Stimulated activated CD8-positive, alpha-beta memory T cell treated with anti-CD3 and anti-CD28 coated beads, Interleukin-4, amount 100 ng/mL, for 4 hours (primary cell): ENCODE data around the gene ABCB11.
"Not testable (repeated sequence)": the region's sequence is repeated elsewhere in the genome, so short reads cannot be mapped to it uniquely, and the experiment has no call there.

Experiments
- DNase-seq, 2 donors: peaks; one replicate each; pipeline ENCODE4 v3.0.0-alpha.2; 2020; ENCODE audit warnings: low read depth in 2 of 2, low spot score in 1 of 2

The ABCB11 gene

DNA sequence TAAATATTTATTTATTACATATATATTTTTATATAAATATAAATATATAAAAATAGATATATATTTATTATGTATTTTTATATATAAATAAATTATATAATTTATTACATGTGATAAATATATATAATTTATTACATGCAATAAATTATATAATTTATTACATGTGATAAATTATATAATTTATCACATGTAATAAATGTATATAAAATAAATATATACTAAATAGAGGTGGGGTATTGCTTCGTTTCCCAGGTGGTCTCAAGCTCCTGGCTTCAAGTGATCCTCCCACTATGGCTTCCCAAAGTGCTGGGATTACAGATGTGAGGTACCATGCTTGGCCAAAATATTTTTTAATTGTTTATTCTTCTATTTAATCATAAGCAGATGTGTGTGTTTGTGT, 133.7 kb downstream of the ABCB11 start:
- no peak for DNase-seq

DNA sequence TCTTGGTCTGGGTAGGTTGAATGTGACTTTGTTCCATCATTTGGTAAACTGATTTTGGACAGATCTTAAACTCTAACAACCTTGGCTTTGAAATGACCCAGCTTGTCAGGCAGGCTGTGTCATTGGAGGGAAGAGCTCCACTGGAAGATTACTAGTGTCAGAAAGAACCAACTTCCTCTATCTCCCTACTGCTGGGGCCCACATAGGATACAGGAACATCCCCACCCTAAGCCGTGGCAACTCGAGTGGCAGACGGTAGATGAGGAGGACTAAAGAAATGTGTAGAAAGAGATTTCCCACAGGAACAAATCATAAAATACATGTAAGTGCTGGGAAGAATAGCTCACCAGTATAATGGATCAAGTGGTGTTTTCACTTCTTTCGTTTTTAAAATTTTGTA, 134.3 kb downstream of the ABCB11 start:
- no peak for DNase-seq

DNA sequence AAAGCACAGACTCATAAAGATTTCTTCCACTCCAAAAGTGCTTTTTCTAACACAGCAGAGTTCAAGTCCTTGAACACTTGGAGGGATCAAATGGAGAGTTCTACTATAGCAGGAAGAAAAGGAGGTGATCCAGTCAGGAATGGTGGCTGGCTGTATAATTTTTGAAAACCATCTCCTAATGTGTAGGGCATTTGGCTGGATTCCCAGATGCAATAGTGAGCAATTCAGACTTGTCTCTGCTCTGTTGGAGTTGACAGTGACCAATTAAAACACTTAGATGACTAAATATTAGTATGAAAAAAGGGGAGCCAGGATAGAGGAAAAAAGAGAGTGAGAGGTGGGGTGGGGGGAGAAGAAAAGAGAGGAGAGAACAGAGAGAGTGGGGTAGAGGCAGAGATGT, 135.4 kb downstream of the ABCB11 start:
- no peak for DNase-seq

DNA sequence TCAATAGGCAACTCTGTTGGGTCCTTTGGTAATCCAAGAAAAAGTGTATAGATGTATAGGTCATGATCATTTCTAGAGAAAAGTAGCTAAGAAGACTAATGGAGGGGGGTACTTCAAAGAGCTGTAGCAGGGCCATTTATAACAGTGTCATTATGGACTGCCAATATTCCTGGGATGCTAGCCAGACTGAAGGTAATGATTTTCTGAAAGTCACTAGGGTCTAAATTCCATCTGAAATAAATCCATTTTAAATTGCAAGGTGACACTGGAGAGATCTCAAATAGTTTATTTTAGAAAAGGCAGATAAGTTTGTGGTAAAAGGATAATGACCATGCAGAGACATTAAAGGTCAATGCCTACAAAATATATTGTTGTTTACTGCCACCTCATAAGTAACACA, 136.4 kb downstream of the ABCB11 start:
- DNase-seq = no peak

DNA sequence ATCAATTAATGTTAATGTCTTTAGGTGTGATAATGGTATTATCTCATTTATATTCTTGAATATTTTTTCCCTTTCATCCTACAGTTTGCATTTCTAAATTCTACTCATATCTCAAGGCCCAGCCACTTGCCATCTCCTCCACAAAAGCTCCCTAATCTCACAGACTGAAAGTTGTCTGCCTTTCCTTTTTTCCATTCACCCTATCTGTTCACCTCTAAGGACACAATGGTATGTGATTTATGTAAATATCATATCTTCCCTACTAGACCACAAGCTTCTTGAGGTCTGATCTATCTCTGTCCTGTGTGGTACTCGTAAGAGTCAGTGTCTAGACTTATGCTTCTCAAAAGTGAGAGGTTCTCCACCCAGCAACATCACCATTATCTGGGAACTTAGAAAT, 137.0 kb downstream of the ABCB11 start:
- DNase-seq = no peak

DNA sequence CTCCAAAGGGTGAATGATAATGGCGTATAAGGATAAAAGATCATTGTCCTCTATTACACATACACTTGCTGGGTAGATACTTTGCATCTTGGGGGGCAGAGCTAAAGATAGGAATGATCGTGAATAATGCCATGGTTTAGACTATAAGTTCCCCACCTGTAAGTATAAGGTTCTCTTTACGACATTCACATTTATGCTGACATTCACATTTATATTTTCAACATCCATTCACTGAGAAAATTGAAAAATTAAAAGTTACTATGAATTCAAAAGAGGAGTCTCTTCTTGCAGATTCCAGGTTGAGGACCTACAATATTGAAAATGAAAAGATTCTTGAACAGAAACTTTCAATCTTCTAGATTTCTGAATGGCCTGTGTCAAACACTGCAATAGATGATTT, 138.8 kb downstream of the ABCB11 start:
- DNase-seq = no peak

DNA sequence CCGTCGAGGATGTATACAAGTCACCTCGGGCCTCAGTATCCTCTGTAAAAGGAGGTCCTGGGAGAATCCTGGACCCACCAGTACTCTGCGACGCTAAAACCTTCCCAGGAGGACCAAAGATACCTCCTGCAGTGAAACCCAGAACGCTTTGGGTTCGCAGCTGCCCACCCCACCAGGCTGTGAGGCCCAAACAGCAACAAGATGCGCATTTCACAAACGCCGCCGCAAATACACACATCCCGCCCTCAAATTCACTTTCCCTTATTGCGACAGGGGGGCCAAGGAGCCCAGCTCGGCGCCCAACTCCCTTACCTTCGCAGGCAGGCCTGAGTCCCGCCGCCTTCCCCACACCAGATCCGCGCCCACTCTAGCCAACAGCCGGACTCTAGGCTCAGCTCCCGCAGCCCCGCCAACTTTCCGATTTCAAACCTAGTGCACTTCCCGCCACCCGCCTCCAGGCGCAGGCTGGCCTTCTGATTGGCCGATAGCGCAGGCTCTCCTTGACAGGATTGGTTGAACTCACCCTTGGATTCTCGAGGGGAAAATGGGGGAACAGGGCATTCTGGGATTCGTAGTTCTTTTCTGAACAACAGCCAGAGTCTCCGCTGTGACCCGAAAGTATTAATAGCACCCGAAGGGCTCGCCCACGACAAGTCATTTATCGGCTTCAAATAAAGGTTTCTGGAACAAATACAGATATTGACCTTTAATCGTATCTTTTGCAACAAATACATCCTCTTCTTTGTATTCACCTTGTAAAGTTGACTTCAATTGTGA, 140.9 kb downstream of the ABCB11 start, which contains the start of gene SPC25:
Gene SPC25, minus strand, starts transcription at position 425 of the 777 bp plus-strand sequence. CDS start 911 bp downstream, outside the sequence.
- peak; percentile 58 to 63 for DNase-seq

DNA sequence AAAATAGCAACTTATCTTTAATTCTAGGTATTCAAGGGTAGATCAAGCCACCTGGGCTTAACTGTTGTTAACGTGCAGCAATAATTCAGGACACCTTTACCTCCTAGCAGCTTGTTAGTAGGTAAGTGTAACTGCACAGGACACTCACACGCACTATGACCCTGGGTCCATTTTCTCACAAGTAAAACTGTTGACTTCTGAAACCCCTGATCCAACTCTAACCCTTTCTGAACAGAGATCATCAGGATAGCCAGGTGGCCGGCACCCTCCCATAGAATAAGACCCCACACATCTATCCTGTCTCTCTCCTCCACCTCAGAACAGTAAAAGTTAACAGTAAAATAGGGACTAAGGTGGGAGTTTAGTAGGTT, 141.5 kb downstream of the ABCB11 start:
- no peak for DNase-seq

DNA sequence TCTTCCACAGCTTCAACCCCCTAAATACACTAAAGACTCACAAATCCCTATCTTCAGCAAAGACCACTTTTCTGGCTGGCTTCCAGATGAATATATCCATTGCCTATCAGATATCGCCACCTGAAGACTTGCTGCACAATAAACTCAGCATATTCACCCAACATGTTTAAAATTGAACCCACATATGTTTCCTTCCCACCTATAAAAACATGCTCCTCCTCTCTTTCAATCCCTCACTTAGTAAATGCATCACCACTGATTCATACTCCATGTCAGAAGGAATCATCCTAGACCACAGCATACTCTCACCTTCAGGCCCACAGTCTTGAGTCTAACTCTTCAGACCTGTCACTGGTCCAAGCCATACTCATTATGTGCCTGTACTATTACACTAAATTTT, 146.1 kb downstream of the ABCB11 start:
- DNase-seq = no peak

DNA sequence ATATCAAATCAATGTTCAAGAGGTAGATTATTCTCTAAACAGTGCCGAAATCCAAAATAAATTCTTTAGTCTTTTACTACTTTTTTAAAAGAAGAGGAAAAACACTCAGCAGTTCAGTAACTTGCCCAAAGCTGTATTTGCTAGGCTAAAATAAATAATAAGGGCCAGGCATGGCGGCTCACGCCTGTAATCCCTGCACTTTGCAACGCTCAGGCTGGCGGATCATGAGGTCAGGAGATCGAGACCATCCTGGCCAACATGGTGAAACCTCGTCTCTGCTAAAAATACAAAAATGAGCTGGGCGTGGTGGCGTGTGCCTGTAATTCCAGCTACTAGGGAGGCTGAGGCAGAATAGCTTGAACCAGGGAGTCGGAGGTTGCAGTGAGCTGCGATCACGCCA, 149.0 kb downstream of the ABCB11 start:
- not testable (repeated sequence) for DNase-seq

DNA sequence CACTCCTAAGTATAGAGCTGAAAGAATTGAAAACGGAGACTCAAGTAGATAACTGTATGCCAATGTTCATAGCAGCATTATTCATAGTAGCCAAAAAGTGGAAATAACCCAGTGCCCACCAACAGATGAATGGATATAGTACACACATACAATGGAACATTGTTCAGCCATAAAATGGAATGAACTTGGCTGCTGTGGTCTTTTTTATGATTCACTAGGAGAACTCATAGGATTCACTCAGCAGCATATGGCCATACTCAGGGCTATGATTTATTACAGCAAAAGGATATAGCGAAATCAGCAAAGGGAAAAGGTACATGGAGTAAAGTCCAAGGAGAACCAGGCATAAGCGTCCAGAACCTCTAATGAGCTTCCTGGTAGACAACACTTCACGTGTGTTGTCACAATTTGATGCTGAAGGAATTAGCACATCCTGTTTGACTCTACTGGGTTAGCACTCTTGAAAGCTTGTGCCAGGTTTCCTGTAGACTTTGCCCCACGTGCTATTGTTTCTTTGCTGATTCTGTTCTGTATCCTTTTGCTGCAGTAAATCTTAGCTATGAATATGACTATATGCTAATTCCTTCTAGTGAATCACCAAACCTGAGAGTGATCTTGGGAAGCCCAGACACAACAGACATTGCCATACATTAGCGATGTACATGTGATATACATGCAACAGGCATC, 156.6 kb downstream of the ABCB11 start:
- no peak for DNase-seq

DNA sequence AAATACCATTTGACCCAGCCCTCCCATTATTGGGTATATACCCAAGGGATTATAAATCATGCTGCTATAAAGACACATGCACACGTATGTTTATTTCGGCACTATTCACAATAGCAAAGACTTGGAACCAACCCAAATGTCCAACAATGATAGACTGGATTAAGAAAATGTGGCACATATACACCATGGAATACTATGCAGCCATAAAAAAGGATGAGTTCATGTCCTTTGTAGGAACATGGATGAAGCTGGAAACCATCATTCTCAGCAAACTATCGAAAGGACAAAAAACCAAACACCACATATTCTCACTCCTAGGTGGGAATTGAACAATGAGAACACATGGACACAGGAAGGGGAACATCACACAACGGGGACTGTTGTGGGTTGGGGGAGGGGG, 160.3 kb downstream of the ABCB11 start:
- DNase-seq = not testable (repeated sequence)
